Hematopoietic multipotent progenitor cell treated with erythropoietin and hydrocortisone succinate and interleukin-3 and kit ligand, for 17 days (in vitro differentiated cells): Measurements from ENCODE around the gene ABCA2.

ENCODE experiments used
- DNase-seq: peaks from one replicate; pipeline ENCODE4 v3.0.0-alpha.2; 2015; ENCODE audit warnings: low spot score

Gene ABCA2

DNA sequence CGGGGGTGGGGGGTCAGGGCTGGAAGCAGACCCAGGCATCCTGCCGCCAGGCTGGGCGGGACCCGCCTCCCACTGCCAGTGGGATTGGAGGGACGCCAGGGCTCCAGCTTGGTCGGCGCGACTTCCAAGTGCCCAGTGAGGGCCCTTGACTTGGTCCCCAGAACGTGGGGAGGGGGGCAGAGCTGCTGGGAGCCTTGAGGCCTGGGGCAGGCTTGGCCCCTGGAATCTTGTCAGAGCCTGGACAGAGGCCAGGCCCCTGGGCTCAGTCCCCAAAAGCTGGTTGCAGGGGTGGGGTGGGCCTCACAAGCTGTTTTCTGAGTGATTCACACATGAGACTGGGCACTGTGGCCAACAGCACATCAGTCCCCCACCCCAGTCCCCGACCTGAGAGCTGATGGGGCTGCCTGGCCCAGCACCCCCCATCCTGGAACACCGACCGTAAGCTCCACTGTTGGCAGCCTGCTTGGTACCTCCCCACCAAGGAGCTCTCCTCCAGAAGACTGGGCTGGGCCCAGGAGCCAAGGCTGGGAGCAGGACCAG lies 32.2 kb downstream of the ABCA2 start:
- no peak for DNase-seq

DNA sequence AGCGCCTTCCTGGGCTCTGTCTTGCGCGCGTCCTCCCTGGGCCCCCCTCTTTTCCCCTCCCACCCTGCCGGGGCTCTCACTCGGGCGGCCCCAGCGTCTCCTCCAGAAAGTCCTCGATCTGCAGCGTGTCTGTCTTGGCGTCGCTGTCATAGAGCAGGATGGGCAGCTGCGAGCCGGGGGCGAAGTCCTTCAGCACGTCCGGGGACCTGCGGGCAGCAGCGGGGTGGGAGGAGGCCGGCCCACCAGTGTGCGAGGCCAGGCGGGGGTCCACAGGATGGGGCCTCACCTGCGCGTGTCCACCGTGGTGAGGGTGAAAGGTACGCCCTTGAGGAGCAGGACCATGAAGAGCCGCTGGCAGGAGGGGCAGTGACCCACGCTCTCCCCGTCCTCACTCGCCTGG lies 32.7 kb downstream of the ABCA2 start:
- no peak for DNase-seq

DNA sequence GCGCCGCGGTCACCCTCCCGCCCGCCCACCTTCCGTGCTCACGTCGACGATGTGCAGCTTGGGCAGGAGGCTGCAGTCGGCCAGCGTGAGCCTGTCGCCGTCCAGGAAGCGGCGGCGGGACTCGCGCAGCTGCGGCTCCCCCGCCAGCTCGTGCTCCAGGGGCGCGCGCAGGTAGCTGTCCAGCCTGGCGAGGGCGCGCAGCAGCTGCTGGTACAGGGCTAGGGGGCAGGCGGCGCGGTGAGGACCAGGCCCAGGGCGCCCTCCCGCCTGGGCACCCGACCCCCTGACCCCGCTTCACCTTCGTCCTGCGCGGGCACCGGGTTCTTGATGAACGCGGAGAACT lies 33.2 kb downstream of the ABCA2 start:
- no peak for DNase-seq

DNA sequence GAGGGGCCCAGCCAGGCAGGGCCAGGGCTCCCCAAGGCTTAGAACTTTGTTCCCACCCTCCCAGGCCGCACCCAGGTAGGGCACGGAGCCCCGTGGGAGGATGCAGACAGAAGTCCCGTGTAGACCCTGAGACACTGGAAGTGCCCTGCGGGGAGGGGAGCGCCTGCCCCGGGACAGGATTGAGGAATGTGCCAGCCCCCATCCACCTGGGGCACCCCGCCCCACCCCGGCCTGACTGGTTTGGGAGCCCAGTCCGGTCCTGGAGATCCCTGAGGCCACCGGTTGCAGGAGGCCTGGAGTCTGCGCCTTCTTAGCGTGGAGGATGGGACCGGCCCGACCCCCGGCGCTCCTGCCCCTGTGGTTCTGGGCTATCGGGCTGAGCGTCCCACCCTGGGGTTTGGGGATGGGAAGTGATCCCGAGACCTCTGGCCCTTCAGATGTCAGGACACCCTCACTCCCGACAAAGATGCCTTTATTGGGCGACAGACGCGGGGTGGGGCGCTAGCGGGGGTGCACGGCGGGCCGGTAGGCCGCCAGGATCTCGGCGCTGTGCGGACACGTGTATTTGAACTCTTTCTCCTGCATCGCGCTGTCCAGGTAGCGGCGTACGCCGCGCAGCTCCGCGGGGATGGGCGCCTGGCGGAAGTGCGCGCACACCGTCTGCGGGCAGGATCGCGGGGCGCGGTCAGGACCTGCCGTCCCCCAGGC lies 33.7 kb downstream of the ABCA2 start:
- DNase-seq, result no peak

DNA sequence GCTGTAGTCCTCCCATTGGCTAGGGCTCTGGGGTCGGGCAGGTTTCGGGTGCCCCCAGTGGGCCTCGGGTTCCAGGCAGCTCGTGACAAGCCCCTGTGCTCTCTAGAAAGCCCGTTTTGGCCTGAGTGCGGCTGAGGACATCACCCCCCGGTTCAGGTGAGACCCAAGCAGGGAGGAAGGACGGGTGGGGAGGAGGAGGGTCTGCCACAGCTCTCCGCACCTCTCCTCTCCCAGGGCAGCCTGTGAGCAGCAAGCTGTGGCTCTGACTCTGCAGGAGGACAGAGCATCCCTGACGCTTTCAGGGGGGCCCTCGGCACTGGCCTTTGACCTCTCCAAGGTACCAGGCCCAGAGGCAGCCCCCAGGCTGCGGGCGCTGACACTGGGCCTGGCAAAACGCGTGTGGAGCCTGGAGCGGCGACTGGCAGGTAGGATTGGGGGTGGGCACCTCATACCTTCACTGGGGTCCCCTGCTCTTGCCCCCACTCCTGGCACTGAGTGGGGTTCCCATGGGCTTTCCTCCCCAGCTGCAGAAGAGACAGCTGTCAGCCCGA lies 35.1 kb downstream of the ABCA2 start:
- no peak for DNase-seq

GRCh38 chr9:136991993-136992818 lies 35.8 kb downstream of the ABCA2 start, which contains the start of gene PAXX:
Gene PAXX (plus strand): TSS chr9:136992422. CDS start chr9:136992444, 22 bp downstream.
- DNase-seq, result peak; percentile 77

DNA sequence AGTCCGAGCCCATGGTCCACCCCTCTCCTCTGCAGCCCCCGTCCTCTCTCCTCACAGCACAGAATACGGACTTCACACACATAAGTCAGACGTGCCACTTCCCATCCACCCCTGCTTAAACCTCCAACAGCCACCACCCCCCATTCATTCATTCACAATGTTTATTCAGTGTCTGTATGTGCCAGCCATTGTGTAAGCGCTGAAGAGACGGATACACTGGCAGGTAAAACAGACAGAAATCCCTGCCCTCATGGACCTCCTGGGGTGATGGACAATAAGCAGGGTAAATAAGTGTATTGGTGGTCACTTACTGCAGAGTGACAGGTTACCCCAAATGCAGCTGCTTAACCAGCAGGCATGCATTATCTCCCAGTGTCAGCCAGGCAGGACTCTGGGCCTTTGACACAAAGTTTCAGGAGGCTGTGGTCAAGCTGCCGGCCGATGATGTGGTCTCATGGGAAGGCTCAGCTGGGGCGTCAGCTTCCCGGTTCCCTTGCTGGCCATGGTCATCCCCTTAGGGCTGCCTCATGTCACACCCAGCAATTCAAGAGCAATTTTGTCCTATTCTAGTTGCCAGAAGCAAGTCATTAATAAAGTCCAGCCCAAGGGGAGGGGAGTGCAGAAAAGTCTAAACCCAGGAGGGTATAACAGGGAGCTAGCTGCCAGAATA lies 37.7 kb downstream of the ABCA2 start:
- DNase-seq, result no peak

- DNase-seq, result no peak
These were observed 39.2 kb downstream of the ABCA2 start for GRCh38 chr9:136988872-136989271.

- DNase-seq, result no peak
These were observed 42.2 kb downstream of the ABCA2 start for GRCh38 chr9:136985853-136986252.

DNA sequence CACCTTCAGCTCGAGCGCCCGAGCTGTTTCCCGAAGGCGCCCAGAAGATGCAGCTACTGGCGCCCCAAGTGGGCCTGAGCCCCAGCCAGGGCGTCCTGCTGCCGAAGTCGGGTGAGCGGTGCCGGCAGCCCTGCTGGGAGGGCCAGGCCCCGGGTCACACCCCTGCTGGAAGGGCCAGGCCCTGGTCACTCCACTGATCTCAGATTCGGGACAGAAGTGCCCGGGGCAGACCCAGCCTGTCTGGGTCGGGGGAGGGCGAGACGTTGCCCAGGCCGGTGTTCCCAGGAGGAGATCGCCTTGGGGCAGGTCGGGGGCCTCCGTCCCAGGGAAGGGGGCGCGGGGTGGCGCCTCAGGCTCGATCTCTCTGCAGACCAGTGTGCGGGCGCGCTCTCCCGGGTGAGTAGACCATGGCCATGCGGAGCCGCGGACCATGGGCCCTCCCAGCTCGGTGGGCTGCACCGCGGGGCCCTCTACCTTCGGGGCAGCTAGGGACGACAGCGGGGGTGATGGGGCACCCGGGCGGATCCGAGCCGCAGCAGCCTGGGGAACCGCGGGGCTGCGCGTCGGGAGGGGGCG lies 42.9 kb downstream of the ABCA2 start:
- no peak for DNase-seq

- no peak for DNase-seq
These were observed 43.5 kb downstream of the ABCA2 start for GRCh38 chr9:136984464-136985026.

- no peak for DNase-seq
These were observed 44.3 kb downstream of the ABCA2 start for GRCh38 chr9:136983656-136984314.

GRCh38 chr9:136983167-136983566 lies 44.9 kb downstream of the ABCA2 start:
- DNase-seq, result no peak

DNA sequence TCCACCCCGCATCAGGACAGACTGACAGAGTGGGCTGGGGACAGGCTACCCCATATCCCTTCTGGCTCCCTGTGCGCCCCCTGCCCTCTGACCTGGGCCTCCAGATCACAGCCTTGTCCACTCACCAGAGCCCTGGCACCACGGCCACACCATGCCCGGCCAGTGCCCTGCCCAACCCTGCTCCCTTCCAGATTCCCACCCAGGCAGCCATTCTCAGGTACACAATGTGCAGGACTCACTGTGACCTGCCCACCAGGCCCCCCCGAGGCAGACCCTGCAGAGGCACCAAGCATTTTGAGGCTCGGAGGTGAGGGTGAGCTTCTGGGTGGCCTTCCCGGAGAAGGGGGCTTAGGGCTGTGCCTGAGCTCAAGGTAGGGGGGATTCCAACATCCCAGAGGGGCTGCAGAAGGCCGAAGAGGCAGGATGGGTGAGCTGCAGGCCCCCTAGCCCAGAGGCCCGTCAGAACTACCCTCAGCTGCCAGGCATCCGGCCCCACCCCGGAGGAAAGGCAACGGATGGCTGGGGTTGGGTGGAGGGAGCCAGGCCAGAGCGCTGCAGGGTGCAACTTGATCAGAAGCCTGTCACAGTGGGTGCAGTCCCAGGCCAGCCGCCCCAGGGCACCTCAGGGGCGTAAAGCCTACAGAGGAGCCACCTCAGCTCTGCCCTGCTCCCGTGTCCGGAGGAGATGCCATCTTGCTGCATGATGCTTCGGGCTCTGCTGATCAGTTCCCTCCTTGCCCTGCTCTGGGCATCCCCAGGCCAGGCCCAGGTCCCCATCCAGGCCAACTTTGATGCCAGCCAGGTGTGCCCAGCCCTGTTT lies 45.6 kb downstream of the ABCA2 start, which contains the start of gene LCNL1:
Gene LCNL1, plus strand, starts transcription at position 762 of the 820 bp plus-strand sequence. CDS start 594 bp downstream, outside the sequence.
- no peak for DNase-seq

DNA sequence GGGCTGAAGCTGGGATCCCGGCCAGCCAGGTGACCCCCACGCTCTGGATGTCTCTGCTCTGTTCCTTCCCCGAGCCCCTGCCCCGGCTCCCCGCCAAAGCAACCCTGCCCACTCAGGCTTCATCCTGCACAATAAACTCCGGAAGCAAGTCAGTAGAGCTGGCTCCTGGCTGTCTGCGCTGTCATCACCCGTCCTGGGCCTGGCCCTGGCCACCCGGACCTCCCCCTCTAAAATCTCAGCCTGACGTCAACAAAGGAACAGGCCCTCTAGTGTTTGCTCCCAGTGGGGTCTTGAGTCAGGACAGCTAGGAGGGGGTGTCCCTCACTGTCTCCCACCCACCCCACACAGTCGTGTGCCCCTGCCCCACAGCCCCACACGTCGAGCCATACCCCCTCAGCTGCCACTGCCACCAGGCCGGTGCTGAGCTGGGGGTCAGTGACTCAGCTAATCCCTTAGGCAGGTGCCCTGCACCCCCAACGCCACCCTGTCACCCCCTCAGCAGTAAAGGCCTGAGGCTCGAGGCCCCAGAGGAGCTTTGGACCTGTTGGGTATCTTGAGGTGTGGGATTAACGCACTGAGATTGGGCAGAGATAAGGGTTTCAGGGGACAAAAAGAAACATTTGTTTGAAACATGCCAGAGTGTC lies 46.3 kb downstream of the ABCA2 start:
- DNase-seq, result no peak

DNA sequence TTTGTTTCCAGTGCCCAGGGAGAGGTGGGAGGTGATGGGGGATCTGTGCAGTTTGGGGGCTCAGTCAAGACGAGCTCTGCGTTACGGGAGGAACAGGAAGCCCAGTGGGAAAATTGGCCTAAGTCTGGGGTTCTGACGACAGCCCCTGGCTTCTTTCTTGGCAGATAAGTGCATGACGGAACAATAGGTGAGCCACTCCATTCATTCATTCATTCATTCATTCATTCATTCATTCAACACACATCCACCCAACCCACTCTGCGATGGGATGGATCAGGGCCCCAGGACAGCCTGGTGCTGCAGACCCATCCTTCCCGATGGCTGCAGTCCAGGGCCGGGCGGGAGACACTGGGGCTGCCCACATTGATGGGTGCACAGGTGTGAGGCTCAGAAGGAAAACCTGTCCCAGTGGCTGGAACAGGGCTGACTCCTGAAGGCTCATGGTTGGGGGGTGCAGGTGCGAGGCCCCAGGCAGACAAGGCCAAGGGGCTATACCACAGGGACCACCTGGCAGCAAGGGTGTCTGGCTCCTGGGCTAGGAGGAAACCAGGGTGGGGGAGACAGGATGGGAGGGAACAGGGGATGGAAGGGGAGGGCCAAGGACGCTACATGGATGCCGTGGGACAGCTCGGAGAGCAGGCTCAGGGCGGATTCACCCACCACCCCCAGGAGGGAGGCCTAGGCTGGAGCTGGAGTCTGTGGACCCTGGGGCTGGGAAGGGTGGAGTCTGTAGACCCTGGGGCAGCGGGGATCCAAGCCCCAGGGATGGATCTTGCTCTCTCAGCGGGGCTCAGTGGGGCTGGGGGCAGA lies 47.2 kb downstream of the ABCA2 start:
- no peak for DNase-seq

DNA sequence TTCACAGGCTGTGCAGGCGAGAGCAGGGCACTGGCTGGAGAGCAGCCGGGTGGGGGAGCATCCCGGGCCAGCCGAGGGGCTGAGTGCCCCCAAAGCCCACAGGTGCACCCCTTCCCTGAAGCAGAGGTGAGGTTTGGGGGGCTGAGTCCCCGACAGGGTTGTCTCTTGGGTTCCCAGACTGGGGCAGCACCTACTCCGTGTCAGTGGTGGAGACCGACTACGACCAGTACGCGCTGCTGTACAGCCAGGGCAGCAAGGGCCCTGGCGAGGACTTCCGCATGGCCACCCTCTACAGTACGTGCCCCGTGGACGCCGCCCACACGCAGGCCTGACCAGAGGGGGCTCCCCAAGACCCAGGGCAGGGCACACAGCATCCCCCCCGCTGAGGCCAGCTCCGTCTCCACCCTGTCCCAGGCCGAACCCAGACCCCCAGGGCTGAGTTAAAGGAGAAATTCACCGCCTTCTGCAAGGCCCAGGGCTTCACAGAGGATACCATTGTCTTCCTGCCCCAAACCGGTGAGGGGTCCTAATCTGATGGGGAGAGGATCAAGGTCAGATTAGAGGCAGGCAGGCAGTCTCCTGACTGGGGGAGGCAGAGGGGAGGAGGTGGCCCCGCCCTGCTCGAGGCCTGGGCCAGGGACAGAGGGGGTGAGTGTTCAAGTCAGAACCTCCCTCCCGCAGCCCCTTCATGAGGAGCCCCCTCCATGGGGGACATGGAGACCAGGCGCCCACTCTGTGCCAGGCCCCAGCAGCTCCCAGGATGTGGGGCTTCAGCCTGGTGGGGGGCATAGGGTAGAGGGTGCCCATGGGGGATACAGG lies 48.1 kb downstream of the ABCA2 start:
- no peak for DNase-seq
